Pulmonary artery endothelial cell (primary cell): Measurements from ENCODE around the gene CCDC71. TPM values are rescaled to one million over a fixed set of nuclear protein-coding genes. Genes with fewer than 3 reads are reported as not detected.

Experiments used
- DNase-seq: peaks from one replicate; pipeline ENCODE4 v3.0.0-alpha.2; 2011; ENCODE audit warnings: low read depth, low spot score
- total RNA-seq: library from RNA; depleted of rRNA; stranded (reverse); fragments of >200 nt; gene quantifications from 2 replicates; pipeline ENCODE4 v1.2.3, GENCODE V29; 2014

The CCDC71 gene
- total RNA-seq, 1 donor from 2014 or later: 20.1 TPM

DNA sequence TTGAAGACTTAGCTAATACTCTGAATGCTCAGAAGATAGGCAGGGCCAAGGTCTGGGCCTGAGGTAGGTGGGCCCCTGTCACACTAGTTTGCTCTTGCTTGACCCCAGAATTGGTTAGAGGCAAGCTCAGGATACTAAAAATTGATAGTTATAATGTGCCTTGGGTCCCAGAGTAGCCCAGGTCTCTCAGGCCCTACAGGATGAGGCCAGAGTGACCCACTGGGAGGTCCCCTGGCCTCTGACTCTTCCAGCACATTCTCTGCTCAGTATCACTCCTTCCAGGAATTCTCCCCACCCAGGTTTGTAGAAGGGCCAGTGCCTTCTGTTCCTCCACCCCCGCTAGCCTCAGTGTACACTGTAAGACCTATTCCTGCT is 4.6 kb upstream of the CCDC71 start:
- DNase-seq: no peak

DNA sequence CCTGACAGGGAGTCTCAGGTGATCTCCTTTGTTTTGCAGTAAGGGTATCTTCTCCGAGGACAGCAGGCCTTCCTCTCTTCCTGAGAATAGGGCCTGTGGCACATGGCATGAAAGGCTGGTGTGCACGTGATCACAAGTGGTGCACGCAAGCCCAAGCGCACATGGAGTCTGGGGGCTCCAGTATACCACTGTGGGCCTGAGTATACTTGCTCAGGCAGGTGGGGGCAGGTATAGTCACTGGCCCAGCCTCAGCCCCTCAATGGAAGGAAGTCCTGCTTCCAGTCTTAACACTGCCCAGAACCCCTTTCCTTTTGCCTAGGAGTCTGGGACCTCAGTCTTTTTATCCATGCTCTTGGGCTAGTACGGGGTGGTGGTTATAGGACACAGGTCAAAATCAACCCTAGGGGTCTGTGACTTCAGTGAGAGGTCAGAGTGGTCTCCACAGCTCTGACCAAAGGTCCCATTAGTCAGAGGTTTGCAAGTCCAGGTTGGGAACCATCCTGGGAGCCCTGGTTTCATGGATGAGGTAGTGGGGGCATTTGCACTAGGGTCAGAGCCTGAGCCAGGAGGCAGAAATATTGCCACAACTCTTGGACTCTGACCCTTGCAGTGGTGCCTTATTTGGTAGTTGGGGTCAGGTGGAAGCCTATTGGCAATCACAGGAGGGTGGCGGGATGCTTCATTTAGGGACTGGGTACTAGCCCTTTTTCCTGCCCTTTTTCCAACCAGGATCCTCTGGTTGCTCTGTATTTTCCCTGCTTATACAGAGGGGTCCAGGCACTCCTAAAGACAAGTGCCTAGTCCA is 823 bp upstream of the CCDC71 start:
- DNase-seq: no peak

DNA sequence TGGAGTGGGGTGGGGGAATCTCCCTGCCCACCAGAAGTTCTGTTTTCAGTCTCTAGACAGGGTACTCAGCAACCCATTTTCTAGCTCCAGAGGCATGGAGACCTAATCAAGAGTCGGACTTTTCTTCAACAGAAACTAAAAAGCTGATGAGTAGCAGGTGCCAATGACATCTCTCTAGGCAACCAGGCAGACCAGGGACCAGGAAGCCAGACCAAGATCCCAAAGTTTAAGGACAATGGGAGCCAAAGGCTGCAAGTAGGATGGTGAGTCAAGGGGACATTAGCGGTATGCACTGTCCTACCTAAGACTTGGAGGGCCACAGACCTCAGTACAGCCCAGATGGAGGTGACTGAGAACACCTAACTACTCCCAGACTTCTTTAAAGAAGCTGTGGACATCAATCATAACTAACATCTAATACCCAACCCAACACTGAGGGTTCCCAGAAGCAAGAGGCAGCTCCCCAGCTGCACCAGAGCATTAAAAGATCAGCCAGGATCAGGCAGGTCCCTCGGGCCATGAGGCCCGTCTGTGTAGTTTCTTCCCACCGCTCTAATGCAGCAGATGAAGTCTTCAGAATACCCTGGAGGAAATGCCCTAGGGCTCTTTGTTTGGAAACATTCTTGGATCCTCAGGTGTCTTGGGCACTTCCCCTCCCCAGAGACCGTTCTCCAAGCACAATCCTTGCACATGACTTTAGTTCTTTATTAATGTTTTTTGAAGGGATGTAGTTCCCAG is 979 bp downstream of the CCDC71 start:
- no peak for DNase-seq

DNA sequence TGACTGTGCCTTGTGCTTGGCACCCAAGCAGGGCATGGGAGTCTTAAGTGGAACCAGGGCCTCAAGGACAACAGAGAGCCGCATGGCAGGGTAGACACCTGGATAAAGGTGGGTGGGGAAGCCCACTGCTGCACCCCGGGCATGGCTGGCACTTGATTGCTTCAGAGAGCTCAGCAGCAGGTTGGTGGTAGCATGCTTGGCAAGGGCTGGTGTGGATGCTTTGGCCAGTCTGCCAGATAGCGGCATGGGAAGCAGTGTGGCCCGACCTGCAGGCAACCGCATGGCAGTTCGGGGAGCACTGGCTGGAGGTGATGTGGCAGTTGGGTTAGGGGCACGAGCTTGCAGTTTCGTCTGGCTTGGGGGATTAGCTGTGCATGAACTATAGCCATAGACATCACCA is 2.5 kb downstream of the CCDC71 start:
- no peak for DNase-seq

DNA sequence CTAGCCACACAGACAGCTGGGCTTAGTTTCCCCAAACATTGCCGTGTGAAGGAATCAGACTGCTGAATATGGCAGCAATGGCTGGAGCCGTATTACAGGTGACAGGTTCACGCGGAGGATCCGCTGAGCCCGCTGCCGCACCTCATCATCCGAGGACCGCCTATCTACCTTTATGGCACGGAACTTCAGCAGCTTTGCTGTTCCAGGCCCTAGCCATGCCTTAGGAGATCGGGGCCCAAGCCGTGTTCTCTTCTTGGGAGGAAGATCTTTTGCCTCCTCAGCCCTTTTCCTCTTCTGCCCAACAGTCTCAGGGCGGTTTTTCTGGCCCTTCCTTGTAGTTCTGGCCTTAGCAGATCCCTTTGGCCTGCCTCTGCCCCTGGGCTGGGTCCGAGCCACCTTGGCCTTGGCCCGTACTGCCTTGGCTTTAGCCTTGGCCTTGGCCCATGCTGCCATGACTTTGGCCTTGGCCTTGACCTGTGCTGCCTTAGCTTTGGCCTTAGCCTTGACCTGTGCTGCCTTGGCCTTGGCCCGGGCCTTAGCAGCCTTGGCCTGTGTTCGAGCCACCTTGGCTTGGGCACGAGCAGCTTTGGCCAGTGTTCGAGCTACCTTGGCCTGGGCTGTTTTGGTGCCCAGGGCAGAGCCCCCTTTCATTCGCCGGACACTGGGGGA is 3.2 kb downstream of the CCDC71 start:
- DNase-seq: no peak

DNA sequence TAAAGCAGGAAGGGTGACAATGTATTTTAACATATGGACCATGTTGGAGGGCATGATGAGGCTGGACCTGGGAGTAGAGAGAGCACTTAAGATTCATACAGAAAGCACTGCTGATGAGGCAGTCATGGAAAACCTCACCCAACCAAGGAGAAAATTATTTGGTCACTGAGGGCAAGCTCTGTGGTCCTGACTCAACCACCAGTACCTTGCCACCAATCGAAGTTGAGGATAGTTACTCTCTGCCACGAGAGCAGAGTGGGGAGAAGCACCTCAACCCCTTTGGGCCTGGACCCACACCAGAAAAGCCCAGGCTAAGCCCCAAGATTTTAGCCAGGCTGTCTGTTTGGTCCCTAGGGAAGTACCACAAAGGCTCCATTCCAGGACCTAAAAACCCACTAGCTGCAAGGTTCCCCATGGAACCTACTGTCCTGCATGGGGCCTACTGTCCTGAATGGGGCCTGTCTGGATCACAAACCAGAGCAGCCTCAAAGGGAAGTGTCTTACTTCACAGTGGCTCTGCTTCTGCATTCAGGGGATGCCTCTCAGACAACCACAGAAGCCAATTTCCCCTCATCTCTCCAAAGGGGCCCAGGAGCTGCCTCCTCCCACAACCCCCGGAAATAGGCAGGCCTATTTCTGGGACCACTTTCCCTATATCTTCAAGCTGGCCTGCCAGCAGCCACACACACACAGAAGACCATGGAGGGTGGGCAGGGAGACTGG is 4.2 kb downstream of the CCDC71 start:
- DNase-seq: no peak

DNA sequence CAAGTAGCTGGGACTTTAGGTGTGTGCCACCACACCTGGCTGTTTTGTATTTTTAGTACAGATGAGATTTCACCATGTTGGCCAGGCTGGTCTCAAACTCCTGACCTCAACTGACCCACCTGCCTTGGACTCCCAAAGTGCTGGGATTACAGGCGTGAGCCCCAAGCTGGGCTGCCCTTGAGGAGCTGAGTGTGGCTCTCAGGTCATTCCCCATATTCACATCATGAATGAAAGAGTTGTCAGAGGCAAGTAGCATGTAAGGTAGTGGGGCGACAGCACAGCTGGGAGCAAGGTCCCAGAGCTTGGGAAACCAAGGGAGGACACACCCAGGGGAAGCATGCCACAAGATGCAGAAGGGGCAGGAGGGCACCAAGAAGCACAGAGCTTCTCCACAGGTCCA is 4.9 kb downstream of the CCDC71 start:
- no peak for DNase-seq

DNA sequence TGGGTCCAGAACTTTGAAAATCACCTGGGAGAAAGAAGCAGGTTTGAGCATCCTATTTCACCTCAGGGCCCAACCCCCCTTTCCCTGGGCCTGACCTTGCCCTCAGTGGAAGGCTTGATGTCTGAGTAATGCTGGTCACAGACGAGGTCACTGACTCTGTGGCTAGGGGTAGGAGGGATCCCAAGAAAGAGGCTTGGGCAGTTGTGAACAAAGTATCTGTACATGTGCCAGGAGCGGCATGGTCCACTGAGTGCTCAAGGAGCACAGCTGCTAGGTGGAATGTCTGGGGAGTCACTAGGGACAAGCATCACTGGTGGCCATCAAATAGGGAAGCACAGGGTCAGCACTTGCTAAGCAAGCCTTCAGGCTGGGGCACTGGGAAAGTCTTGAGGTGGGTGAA is 7.3 kb downstream of the CCDC71 start:
- DNase-seq: no peak

DNA sequence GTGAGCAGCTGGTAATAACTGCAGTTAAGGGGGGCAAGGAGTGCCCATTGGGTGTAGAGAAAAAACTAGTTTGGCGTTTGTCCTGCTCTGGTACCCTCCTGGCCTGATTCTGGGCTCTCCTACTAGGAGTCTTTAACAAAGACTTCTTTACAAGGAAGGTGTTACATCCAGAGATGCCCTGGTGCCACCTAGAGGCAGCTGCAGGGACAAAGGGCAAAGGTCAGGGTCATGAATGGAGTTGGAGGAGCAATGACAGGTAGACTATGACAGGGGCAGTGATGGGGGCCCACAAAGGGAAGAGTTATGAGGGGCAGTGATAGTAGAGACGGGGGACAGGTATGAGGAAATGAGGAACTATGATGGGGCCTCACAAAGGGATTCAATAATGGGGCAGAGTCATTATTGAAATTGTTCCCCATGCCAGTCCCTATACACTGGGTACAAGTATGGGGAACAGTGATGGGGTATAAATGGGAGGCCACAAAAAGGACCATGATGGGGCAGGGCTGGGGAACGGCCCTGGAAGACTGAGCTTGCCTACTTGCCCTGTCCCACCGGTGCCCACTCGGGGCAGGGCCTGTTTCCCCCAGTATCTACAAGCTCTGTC is 7.9 kb downstream of the CCDC71 start:
- DNase-seq: no peak

DNA sequence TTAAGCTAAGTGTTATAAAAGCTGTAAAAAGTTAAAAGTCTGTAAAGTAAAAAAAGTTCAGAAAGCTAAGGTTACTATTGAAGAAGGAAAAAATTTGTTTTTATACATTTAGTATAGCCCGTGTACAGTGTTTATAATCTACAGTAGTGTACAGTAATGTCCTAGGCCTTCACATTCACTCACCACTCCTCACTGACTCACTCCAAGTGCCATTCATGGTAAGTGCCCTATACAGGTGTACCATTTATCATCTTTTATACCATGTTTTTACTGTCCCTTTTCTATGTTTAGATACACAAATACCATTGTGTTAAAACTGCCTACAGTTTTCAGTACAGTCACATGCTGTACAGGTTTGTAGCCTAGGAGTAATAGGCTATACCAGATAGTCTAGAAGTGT is 8.8 kb downstream of the CCDC71 start:
- DNase-seq: no peak

DNA sequence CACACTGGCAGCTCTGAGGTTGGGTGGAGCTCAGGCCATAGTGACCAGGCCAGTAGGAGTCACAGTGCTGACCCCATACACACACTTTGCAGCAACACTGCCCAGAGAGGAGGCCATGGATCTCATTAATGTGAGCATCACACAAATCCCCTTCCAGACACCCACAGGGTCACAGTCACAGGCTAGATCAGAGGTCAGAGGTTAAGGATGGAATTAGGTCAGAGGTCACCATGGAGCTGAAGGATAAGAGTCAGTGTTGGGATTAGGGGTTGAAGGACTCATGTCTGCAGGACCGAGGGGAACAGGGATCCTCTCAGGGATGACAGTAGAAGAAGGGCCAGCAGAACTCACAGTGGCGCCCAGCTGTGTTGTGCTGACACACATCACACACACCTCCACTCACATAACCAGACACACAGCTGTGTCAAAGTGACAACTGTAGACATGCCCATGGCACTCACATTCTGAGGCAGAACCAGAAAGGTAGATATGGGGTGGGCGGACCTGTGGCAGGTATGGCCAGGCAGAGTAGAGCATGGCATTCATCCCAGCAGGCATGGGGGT is 12.7 kb downstream of the CCDC71 start:
- no peak for DNase-seq

DNA sequence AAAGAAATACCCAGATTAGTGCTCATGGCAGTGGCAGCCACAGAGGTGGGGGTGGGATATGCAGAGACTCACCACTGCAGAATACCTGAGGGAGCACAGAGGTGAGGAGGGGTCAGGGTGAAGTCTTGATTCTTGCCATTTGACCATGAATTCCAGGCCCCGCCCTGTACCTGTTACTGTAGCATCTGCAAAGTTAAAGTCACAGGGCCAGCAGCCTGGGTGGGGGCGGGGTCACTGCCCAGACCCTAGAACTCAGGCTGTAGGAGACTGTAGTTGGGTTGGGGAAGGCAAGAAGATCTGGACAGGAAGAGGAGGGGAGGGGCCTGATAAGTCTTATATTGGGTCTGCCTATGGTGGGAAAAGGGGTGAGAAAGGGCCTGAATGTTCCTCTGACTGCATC is 14.5 kb downstream of the CCDC71 start:
- DNase-seq: no peak

DNA sequence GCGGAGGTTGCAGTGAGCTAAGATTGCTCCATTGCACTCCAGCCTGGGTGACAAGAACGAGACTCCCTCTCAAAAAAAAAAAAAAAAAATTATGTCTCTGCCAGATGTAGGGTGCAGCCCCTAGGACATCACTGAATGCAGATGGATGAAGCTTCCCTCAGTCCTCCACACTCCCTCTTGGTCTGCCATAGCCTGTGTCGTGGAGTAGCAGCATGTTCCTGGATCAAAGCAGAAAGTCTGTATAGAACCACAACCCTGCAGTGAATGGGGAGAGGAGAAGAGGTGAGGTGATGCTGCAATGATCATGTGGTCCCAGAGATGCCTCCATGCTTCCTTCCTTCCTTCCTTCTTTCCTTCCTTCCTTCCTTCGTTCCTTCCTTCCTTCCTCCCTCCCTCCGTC is 18.0 kb downstream of the CCDC71 start:
- DNase-seq: no peak

DNA sequence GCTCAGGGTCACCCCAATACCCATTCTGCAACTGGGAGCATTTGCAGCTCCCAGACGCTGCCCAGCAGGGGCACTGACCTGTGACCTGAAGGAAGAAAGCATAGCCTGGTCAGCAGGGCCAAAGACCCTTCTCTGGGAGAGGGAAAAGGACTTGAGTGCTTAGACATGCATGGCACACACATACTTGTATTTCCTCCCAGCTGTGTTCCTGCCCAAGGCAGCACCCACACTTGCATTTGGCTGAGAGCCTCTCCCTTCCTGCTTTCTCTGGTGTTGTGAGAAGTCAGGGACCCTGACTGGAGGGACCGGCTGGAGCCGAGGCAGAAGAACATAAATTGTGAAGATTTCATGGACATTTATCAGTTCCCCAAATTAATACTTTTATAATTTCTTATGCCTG is 26.1 kb downstream of the CCDC71 start:
- no peak for DNase-seq

DNA sequence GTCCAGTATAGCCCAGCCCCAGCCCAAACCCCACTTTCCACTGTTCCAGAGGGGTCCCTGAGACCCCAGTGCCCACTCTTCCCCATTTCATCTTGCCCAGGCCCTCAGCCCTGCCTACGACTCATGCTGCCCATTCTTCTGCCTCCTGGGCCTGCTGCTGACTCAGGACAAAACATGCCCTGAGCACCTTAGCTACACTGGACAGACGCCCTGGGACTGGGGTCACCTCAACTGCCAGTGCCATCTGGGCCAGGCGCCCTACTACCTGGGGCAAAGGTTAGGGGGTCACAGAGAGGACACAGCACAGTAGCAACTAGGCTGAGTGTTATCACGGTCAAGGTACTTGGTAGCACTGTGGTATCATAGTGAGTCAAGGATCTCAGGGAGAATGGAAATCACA is 30.6 kb downstream of the CCDC71 start:
- no peak for DNase-seq

DNA sequence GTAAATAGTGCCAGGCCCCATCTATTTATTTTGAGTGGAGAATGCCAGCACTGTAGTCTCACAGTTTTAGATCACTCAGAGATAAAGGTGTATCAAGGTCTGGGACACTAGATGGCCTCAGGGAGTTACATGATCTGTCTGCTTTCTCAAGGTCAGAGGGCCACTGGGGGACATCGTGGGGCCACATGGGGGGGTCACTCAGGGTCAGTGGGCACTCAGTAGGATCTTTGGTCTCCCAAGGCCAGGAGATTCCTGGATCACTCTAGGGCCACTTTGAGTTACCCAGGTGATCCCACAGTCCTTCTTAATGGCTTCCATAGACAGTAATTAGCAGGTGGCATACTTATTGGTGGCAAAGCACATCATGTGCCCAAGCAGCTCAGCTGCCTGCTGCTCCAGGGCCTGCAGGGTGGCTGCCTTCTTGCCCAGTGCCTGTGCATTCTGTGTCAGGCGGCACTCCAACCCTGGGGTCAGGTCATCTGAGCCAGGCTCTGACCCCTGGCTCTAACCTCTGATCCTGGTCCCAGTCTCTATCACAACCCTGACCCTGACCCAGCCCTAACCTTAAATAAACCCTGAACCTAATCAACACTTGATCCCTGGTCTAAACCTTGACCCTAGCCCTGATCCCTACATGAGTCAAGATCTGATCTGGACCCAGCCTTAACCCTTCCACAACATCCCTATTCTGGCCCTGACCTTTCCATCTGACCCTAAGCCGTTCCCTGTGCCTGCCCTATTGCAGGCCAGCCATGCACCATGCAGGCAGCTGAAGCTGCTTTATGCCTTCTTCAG is 31.5 kb downstream of the CCDC71 start:
- no peak for DNase-seq

DNA sequence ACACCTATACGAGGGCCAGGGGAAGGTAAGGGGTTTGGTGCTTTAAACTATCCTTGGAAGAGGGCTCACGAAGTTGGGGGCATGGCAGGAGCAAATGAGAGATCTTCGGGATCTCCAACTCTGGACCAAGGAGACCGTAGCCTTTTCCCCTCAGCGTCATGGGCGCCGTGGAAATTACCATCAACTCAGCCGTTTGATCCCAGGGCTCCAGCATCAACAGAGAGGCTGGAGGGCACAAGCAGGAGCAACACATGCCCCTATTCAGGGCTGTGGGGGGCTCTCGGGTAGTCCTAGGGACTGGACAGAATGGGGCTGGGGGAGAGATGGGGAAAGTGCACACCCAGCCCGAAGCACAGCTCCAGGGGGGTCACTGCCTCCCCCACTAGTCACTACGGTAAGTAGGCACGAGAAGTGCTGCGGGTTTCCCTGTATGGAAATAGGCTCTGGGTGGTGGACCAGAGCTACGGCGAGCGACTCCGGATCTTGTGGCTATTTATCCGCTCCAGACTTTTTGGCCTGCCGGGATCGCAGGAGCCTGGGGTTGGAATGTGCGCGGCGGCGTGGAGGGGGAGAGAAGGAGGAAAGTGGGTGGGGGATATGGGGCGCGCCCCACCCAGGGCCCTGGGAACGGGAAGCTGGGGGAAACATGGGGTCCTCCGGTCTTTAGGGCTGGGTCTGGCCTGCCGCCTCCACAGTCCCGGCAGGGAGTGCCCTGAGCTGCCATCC is 32.7 kb downstream of the CCDC71 start:
- DNase-seq: peak; percentile 71

DNA sequence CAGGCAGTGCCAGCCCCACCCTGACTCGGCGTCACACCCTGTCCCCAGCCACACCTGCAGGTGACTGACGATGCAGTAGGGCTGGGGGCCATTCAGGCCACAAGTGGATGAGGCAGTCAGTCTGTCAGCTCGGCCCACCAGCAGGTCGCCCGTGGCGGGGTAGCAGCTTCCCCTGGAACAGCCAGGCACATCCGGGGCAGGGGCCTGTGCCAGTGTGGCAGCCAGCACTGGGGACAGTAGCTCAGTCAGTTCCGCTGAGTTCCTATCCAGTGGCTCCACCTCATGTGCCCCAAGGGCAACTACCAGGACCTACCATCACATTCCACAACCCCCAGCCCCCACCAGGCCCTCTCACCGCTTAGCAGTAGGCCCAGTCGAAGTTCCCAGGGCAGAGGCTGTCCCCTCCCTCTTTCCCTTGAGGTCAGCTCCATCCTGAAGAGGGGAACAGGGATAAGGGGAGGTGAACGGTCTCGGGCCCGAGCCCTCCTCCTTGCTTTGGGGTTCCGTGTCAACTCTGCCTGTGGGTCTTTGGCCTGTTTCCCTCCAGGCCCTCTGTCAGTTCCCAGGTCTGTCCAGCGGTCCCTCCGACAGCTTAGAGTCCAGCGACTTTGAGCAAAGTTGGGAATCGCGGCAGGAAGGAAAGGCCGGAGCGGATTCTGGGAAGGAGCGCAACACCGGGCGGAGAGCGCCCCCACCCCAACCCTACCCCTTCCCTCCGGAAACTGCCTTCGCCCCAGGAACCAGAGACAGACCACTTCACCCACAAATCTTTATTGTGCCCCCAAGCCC is 33.5 kb downstream of the CCDC71 start, which contains the start of gene LAMB2:
Gene LAMB2 (minus strand): TSS at position 614 of the 789 bp plus-strand sequence. CDS start 183 bp downstream, at position 431.
- peak; percentile 53 for DNase-seq

DNA sequence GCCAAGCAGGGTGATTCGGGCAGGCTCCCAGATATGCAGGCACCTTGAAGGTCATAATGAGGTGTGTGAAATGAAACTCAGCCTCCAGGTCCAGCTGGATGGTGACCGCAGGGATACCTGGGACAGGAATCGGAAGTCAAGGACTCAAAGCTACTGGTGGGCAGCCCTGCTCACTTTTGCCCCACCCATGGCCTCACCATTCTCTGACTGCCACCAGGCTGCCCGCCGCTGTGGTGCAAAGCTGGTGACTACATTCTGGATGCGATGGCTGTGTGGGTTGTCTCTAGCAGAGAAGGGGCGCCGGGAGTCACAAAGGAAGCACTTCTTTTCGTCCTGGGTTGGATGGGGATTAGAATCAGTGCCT is 34.1 kb downstream of the CCDC71 start:
- DNase-seq: no peak
